T1000 (cell line): ENCODE results near the gene HECTD2.
"Not testable (repeated sequence)": the region's sequence is repeated elsewhere in the genome, so short reads cannot be mapped to it uniquely, and the experiment has no call there.

Source experiments
- DNase-seq: peaks from one replicate; lab custom pipeline; 2025; ENCODE audit warnings: mixed read lengths; lab: John Stamatoyannopoulos, UW

The HECTD2 gene

GRCh38 chr10:91412354-91413087, 2.4 kb downstream of the HECTD2 start:
- no peak for DNase-seq

DNA sequence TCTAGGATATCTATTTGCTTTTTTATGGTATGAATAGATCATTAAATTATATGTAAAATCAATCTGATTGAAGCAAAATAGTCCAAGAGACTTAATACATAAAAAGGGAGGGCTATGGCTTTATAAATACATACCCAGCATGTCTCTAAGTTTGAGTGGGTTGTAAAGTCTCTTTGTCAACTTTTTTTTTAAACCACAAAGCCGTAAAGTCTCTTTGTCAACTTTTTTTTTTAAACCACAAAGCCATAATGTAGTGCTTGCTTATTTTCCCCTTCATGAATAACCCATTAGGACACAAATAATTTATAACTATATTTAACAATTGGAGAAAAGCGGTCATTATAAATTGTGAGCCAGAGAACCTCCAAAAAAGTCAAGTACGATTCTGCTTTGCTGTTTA, 5.7 kb downstream of the HECTD2 start:
- DNase-seq: no peak

DNA sequence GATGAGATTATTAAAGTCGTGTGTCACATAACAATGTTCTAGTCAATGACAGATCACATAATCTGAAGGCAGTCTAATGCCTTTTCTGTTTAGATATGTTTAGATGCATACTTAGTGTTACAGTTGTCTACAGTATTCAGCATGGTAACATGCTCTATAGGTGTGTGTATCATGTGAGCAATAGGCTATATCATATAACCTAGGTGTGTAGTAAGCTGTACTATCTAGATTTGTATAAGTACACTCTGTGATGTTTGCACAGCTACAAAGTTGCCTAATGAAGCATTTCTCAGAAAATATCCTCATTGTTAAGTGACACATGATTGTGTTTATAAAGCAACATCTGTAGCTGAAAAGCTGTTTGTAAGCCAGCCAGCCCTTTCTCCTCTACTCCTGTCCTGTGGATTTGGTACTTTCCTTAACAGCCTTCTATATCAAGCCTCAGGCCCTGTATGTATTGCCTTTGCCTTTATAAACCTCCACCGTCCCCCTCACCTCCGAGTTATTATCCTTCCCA, 6.3 kb downstream of the HECTD2 start:
- no peak for DNase-seq

- DNase-seq: no peak
Measured at GRCh38 chr10:91418416-91418815, 8.3 kb downstream of the HECTD2 start.

DNA sequence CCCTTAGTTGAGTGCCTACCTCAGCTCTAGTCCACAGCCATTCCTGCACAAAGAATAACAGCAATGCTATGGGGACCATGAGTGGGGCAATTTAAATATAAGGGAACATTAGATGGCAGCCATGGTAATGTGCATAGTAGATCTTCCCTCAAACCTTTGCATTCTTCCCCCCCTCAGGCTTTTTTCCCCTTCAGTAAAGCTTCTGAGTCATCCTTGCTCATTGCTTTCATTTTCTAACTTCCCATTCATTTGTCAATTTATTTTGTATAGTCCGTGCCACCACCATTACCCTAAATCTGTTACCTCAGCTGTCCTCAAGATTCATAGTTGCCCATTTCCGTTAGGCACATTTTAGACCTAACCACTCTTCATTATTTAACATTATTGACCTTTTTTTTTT, 10.7 kb downstream of the HECTD2 start:
- DNase-seq: no peak

DNA sequence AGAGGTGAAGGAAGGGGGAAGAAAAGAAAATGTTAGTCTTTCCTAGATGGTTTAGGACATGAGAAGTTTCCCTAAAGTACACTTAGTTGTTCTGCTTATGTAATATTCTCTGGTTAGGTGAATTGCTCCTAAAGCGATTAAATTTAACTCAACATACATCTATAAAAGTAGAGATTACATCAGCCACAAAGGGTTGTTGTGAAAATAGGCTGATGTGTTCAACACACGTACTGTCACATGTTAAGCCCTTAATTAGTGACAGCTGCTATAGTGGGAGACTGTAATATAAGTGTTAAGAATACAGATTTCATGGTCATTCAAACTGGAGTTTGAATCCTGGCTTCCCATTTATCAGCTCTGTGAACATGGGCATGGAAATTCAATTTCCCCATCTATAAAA, 12.8 kb downstream of the HECTD2 start:
- DNase-seq: no peak

GRCh38 chr10:91424016-91424415, 13.9 kb downstream of the HECTD2 start:
- DNase-seq: no peak

DNA sequence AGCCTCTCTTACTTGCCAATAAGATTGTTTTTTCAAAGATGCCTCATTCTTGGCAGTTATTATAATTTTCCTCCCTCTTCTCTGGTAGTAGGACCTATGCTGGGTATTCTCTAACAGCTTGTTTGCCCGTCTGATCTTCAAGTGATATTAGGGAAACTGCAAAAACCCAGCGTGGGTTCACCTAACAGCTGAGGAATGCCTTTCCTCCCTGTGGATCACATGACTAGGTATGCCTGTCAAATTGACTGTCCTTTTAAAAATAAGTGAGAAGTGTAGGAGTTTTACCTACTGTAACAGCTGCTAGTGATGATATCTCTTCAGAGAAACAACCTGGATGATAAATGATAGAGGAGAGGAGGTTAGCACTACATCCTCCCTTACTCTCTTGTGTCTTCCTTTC, 22.0 kb downstream of the HECTD2 start:
- DNase-seq: no peak

DNA sequence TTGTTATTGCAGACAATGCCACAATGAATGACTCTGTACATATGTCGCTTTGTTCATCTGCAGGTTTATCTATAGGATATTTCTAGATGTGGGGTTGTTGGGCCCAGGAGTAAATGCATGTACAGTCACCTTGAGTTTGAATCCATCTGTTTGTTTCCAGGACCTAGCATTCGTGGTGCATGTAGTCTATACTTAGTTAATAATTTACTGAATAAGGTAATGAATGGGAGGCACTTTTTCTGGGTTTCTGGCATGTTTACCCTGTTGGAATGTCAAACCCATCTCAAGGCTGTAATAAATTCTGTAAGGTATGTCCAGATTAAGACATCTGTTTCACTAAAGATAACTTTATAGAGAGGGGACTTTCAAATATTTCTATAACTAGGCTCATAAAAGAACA, 23.5 kb downstream of the HECTD2 start:
- no peak for DNase-seq

- DNase-seq: no peak
Measured at GRCh38 chr10:91434041-91434440, 23.9 kb downstream of the HECTD2 start.

GRCh38 chr10:91435241-91435640, 25.1 kb downstream of the HECTD2 start:
- DNase-seq: no peak

DNA sequence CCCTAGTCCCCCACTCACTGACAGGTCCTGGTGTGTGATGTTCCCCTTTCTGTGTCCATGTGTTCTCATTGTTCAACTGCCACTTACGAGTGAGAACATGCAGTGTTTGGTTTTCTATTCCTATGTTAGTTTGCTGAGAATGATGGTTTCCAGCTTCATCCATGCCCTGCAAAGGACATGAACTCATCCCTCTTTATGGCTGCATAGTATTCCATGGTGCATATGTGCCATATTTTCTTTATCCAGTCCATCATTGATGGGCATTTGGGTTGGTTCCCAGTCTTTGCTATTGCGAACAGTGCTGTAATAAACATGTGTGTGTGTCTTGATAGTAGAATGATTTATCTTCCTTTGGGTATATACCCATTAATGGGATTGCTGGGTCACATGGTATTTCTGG, 28.1 kb downstream of the HECTD2 start:
- not testable (repeated sequence) for DNase-seq

GRCh38 chr10:91444211-91445182, 34.4 kb downstream of the HECTD2 start:
- no peak for DNase-seq

GRCh38 chr10:91452063-91452462, 41.9 kb downstream of the HECTD2 start:
- DNase-seq: no peak

- no peak for DNase-seq
Measured at GRCh38 chr10:91453535-91453934, 43.4 kb downstream of the HECTD2 start.

DNA sequence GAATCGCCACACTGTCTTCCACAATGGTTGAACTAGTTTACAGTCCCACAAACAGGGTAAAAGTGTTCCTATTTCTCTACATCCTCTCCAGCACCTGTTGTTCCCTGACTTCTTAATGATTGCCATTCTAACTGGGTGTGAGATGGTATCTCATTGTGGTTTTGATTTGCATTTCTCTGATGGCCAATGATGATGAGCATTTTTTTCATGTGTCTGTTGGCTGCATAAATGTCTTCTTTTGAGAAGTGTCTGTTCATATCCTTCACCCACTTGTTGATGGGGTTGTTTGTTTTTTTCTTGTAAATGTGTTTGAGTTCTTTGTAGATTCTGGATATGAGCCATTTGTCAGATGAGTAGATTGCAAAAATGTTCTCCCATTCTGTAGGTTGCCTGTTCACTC, 45.0 kb downstream of the HECTD2 start:
- DNase-seq: not testable (repeated sequence)

GRCh38 chr10:91460681-91461080, 50.5 kb downstream of the HECTD2 start:
- DNase-seq: no peak

DNA sequence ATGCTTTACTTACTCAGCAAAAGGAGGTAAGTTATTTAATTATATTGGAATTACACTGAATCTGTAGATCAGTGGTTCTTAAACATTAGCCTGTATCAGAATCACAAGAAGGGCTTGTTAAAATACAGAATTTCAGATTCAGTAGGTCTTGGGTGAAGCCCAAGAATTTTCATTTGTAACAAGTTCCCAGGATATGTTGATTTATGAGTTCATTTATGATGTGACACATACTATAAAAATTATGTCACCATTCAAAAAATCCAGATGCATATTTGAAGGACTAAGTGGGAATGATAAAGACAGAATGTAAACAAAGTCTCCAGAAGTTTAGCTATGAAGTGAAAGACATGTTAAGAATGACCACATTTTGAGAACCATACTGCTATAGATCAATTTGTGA, 52.3 kb downstream of the HECTD2 start:
- no peak for DNase-seq

DNA sequence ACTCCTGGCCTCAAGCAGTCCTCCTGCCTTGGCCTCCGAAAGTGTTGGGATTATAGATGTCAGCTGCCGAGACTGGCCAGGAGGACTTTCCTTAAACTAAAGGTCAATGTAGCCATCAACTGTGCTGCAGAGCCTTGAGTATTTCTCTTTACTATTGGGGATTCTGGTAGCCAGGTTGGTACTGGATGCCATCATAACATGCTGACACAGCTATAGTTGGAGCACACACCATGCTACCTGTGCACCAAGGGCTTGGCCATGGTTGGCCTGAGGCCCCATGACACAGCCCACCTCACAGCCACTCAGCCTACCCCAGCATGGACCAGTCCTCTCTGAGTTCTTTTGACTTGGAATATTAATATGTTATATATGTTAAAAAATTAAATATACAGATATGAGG, 54.4 kb downstream of the HECTD2 start:
- no peak for DNase-seq

DNA sequence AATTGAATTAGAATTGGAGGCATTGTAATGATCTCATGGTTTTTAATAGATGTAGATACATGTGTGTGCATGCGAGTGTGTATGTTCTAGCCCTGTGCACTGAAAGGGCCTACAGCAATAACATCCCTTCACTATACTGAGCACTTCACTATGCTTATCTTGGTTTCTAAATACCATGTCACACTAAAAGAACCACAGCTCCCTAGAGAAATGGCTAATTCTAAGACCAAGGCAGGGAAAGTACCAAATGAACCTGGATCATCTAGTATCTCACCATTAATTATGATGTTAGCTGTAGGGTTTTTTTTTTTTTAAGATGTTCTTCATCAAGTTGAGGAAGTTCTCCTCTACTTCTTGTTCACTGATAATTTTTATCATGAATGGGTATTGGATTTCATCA, 55.1 kb downstream of the HECTD2 start:
- DNase-seq: no peak

GRCh38 chr10:91467114-91467513, 57.0 kb downstream of the HECTD2 start:
- DNase-seq: no peak

GRCh38 chr10:91471602-91472001, 61.5 kb downstream of the HECTD2 start:
- DNase-seq: peak; percentile 1

GRCh38 chr10:91472911-91473310, 62.8 kb downstream of the HECTD2 start:
- no peak for DNase-seq
